HepG2 (cell line): ENCODE measurements around the gene PTCD3. TPM values are rescaled to one million over a fixed set of nuclear protein-coding genes. Genes with fewer than 3 reads are reported as not detected.
A peak's percentile ranks its signal among the peaks of the same experiment; 100 is the strongest.

Experiments
- ATF2 ChIP-seq: sonication (generic); formaldehyde crosslinking; IDR thresholded peaks from 2 replicates; pipeline ENCODE4 v1.4.0; 2020; ENCODE audit warnings: missing genetic modification reagents
- HBP1 ChIP-seq: IDR thresholded peaks from 2 replicates; pipeline ENCODE4 v1.6.1; 2016; ENCODE audit warnings: low read depth, control low read depth
- KIAA2018 ChIP-seq: sonication (generic); formaldehyde crosslinking; IDR thresholded peaks from 2 replicates; pipeline ENCODE4 v1.5.0; 2020; ENCODE audit warnings: mild to moderate bottlenecking, missing genetic modification reagents, borderline replicate concordance
- NR1H2 ChIP-seq: sonication (generic); formaldehyde crosslinking; IDR thresholded peaks from 2 replicates; pipeline ENCODE4 v1.8.1; 2022; ENCODE audit warnings: low read depth, missing genetic modification reagents, borderline replicate concordance
- NRL ChIP-seq: sonication (generic); formaldehyde crosslinking; IDR thresholded peaks from 2 replicates; pipeline ENCODE4 v1.5.0; 2020; ENCODE audit warnings: missing genetic modification reagents, mild to moderate bottlenecking, moderate library complexity, borderline replicate concordance
- SRSF4 ChIP-seq: fragments of 200-400 bp; formaldehyde crosslinking; IDR thresholded peaks from one replicate; pipeline ENCODE4 v1.6.1; 2018; ENCODE audit warnings: mild to moderate bottlenecking, low read depth, low read length, moderate library complexity; ENCODE audit not compliant: poor library complexity, severe bottlenecking
- ZNF142 ChIP-seq: sonication (generic); formaldehyde crosslinking; IDR thresholded peaks from 2 replicates; pipeline ENCODE4 v1.4.0; 2020; ENCODE audit warnings: missing genetic modification reagents
- ZNF569 ChIP-seq: sonication (generic); formaldehyde crosslinking; IDR thresholded peaks from 2 replicates; pipeline ENCODE4 v1.5.0; 2020; ENCODE audit warnings: mild to moderate bottlenecking, missing genetic modification reagents, moderate library complexity, borderline replicate concordance
- ZNF576 ChIP-seq: sonication (generic); formaldehyde crosslinking; IDR thresholded peaks from 2 replicates; pipeline ENCODE4 v1.4.0; 2020; ENCODE audit warnings: mild to moderate bottlenecking, missing genetic modification reagents
- polyA plus RNA-seq, 8 experiments: library from polyadenylated mRNA; depleted of rRNA in 3 of 8; stranded (reverse) in 7 of 8; unstranded in 1 of 8; fragments of >200 nt; fragmentation: Illumina TruSeq in 4 of 8; extraction: Trizol in 4 of 8; gene quantifications; 2 replicates each; pipeline versions ENCODE4 v1.2.1 to v1.2.3, GENCODE V29; 2011 to 2016; ENCODE audit warnings: low read depth in 4 of 8, missing spikeins in 1 of 8, mixed read lengths in 1 of 8; ENCODE audit not compliant: insufficient read depth in 1 of 8
- total RNA-seq, 5 experiments: library from RNA; depleted of rRNA; stranded (reverse); fragments of >200 nt; fragmentation: Illumina TruSeq; extraction: Trizol; gene quantifications; 2 replicates each; pipeline ENCODE4 v1.2.3, GENCODE V29; 2016; ENCODE audit warnings: low read depth in 1 of 5

The PTCD3 gene
- total and polyA plus RNA-seq, 2 of the 13 experiments (the other 11 are each of a cell fraction or from before 2014, with no cell fraction given): 124 to 309 TPM

- TF ChIP-seq KIAA2018 (no peak), ZNF576 (CRISPR knock-in tag) (no peak), HBP1 (no peak), ATF2 (CRISPR knock-in tag) (no peak), SRSF4 (peak; percentile 77), NR1H2 (no peak), NRL (no peak), ZNF569 (no peak), ZNF142 (CRISPR knock-in tag) (no peak)
Measured at GRCh38 chr2:86142436-86143257, 36.6 kb downstream of the PTCD3 start (continued).
